ENCODE results near the gene CPXM2.

The CPXM2 gene

GRCh38 chr10:123854498-123854897 lies 37.1 kb downstream of the CPXM2 start:
- Histone ChIP-seq H3K27ac (no peak overlapping the region), H3K36me3 (no peaks in the 10 kb centered on the region), H3K9me3 (peaks cover 24% of the 10 kb centered on the region), H3K4me2 (no peak overlapping the region), H3K4me1 (peaks cover 56% of the 10 kb centered on the region), H3K4me3 (no peak overlapping the region), H3K9ac (no peak overlapping the region), H3K27me3 (no peaks in the 10 kb centered on the region), H4K20me1 (no peaks in the 10 kb centered on the region)
- TF ChIP-seq Cebpa-rat (IDR thresholded peaks at IDR 0.05) = no peak

- H3K9me3 ChIP-seq = peaks cover 24% of the 10 kb centered on the region
- no peak overlapping the region; the same call in 1 of the 2 replicates for H3K4me2 ChIP-seq
- TF ChIP-seq Cebpa-rat (IDR thresholded peaks at IDR 0.05) = no peak
- H3K36me3 ChIP-seq = no peaks in the 10 kb centered on the region
- H3K27ac ChIP-seq = no peak overlapping the region
- no peak overlapping the region for H3K4me3 ChIP-seq
- no peaks in the 10 kb centered on the region for H4K20me1 ChIP-seq
- peaks cover 56% of the 10 kb centered on the region for H3K4me1 ChIP-seq
- H3K9ac ChIP-seq = no peak overlapping the region
- no peaks in the 10 kb centered on the region for H3K27me3 ChIP-seq
Measured at GRCh38 chr10:123854003-123854402, 37.6 kb downstream of the CPXM2 start.

GRCh38 chr10:123852411-123852951 lies 39.1 kb downstream of the CPXM2 start:
- Histone ChIP-seq H3K27ac (no peak overlapping the region), H3K9ac (no peak overlapping the region), H3K9me3 (peaks cover 24% of the 10 kb centered on the region), H3K36me3 (no peaks in the 10 kb centered on the region), H3K4me1 (peaks cover 55% of the 10 kb centered on the region), H3K4me2 (no peak overlapping the region), H4K20me1 (no peaks in the 10 kb centered on the region), H3K27me3 (no peaks in the 10 kb centered on the region), H3K4me3 (no peak overlapping the region)
- no peak for TF ChIP-seq Cebpa-rat (IDR thresholded peaks at IDR 0.05)

GRCh38 chr10:123848564-123849457 lies 42.8 kb downstream of the CPXM2 start:
- Histone ChIP-seq H3K27me3 (no peaks in the 10 kb centered on the region), H3K27ac (no peak overlapping the region), H3K36me3 (no peaks in the 10 kb centered on the region), H3K9me3 (peaks cover 42% of the 10 kb centered on the region), H3K4me1 (peaks cover 35% of the 10 kb centered on the region), H3K4me2 (peak overlapping the region; percentile 60), H3K9ac (no peak overlapping the region), H4K20me1 (no peaks in the 10 kb centered on the region), H3K4me3 (no peak overlapping the region)
- TF ChIP-seq Cebpa-rat (IDR thresholded peaks at IDR 0.05) = no peak

- no peak overlapping the region for H3K27ac ChIP-seq
- no peak overlapping the region for H3K9ac ChIP-seq
- H3K4me2 ChIP-seq = no peak overlapping the region
- peaks cover 30% of the 10 kb centered on the region for H3K4me1 ChIP-seq
- no peak for TF ChIP-seq Cebpa-rat (IDR thresholded peaks at IDR 0.05)
- no peaks in the 10 kb centered on the region for H3K36me3 ChIP-seq
- no peak overlapping the region for H3K4me3 ChIP-seq
- no peaks in the 10 kb centered on the region for H3K27me3 ChIP-seq
- H4K20me1 ChIP-seq = no peaks in the 10 kb centered on the region
- peaks cover 37% of the 10 kb centered on the region for H3K9me3 ChIP-seq
Measured at GRCh38 chr10:123847686-123848432, 43.7 kb downstream of the CPXM2 start.

- no peaks in the 10 kb centered on the region for H3K36me3 ChIP-seq
- no peak overlapping the region for H3K9ac ChIP-seq
- H3K27me3 ChIP-seq = no peaks in the 10 kb centered on the region
- H3K9me3 ChIP-seq = peaks cover 19% of the 10 kb centered on the region
- no peaks in the 10 kb centered on the region for H4K20me1 ChIP-seq
- H3K4me2 ChIP-seq = no peak overlapping the region
- H3K27ac ChIP-seq = no peak overlapping the region
- H3K4me3 ChIP-seq = no peak overlapping the region
- peaks cover 16% of the 10 kb centered on the region for H3K4me1 ChIP-seq
- TF ChIP-seq Cebpa-rat (IDR thresholded peaks at IDR 0.05) = no peak
Measured at GRCh38 chr10:123843835-123844234, 47.8 kb downstream of the CPXM2 start.

GRCh38 chr10:123842692-123843385 lies 48.8 kb downstream of the CPXM2 start:
- Histone ChIP-seq H3K4me1 (peaks cover 11% of the 10 kb centered on the region), H4K20me1 (no peaks in the 10 kb centered on the region), H3K27me3 (no peaks in the 10 kb centered on the region), H3K27ac (no peak overlapping the region), H3K4me3 (no peak overlapping the region), H3K4me2 (no peak overlapping the region), H3K9me3 (peaks cover 19% of the 10 kb centered on the region), H3K36me3 (no peaks in the 10 kb centered on the region), H3K9ac (no peak overlapping the region)
- TF ChIP-seq Cebpa-rat (IDR thresholded peaks at IDR 0.05) = no peak

GRCh38 chr10:123841560-123841959 lies 50.0 kb downstream of the CPXM2 start:
- Histone ChIP-seq H3K4me2 (no peak overlapping the region), H3K4me1 (peaks cover 8% of the 10 kb centered on the region), H3K36me3 (no peaks in the 10 kb centered on the region)

GRCh38 chr10:123841115-123841514 lies 50.5 kb downstream of the CPXM2 start:
- Histone ChIP-seq H3K4me3 (no peak overlapping the region), H3K4me2 (no peak overlapping the region), H3K27ac (no peak overlapping the region), H4K20me1 (no peaks in the 10 kb centered on the region), H3K27me3 (no peaks in the 10 kb centered on the region), H3K36me3 (no peaks in the 10 kb centered on the region), H3K4me1 (peaks cover 8% of the 10 kb centered on the region), H3K9ac (no peak overlapping the region), H3K9me3 (peaks cover 13% of the 10 kb centered on the region)
- no peak for TF ChIP-seq Cebpa-rat (IDR thresholded peaks at IDR 0.05)

More at GRCh38 chr10:123841560-123841959, 50.0 kb downstream of the CPXM2 start:
- no peak for TF ChIP-seq Cebpa-rat (IDR thresholded peaks at IDR 0.05)
- H3K9me3 ChIP-seq = peaks cover 18% of the 10 kb centered on the region
- H3K4me3 ChIP-seq = no peak overlapping the region
- H3K27ac ChIP-seq = no peak overlapping the region
- no peaks in the 10 kb centered on the region for H4K20me1 ChIP-seq
- no peaks in the 10 kb centered on the region for H3K27me3 ChIP-seq
- H3K9ac ChIP-seq = no peak overlapping the region

Measured in BLaER1 (cell line).